Gastrocnemius medialis (tissue), 4 donors: ENCODE data around the gene THAP12.

Source experiments
- CTCF ChIP-seq, 5 experiments: fragments of 450-650 bp in 3 of 5; fragments of 200-600 bp in 2 of 5; sonication (generic) in 2 of 5; IDR thresholded peaks in 4 of 5; conservative IDR thresholded peaks in 1 of 5; 1 replicate in 4 of 5; 2 replicates in 1 of 5; pipeline ENCODE4 v1.5.1; 2016 to 2019; ENCODE audit warnings: antibody characterized with exemption in 5 of 5, mild to moderate bottlenecking in 3 of 5, moderate library complexity in 3 of 5
- POLR2A ChIP-seq, 2 donors: fragments of 450-650 bp; IDR thresholded peaks; one replicate each; pipeline ENCODE4 v1.6.1; 2017; ENCODE audit warnings: antibody characterized with exemption in 2 of 2, mild to moderate bottlenecking in 2 of 2, moderate library complexity in 2 of 2

- TF ChIP-seq CTCF (IDR thresholded peaks at IDR 0.05 in 4 of 5, conservative IDR thresholded peaks at IDR 0.05 in 1 of 5) (no peak), POLR2A (IDR thresholded peaks at IDR 0.05) (no peak)
Observed at GRCh38 chr11:76347466-76347865, 33.5 kb downstream of the THAP12 start.
